Gastrocnemius medialis (tissue), 4 donors: ENCODE measurements around the gene N4BP2.
"Not testable (repeated sequence)": the region's sequence is repeated elsewhere in the genome, so short reads cannot be mapped to it uniquely, and the experiment has no call there.

Experiments used
- CTCF ChIP-seq, 5 experiments: fragments of 450-650 bp in 3 of 5; fragments of 200-600 bp in 2 of 5; sonication (generic) in 2 of 5; IDR thresholded peaks in 4 of 5; conservative IDR thresholded peaks in 1 of 5; 1 replicate in 4 of 5; 2 replicates in 1 of 5; pipeline ENCODE4 v1.5.1; 2016 to 2019; ENCODE audit warnings: antibody characterized with exemption in 5 of 5, mild to moderate bottlenecking in 3 of 5, moderate library complexity in 3 of 5
- POLR2A ChIP-seq, 2 donors: fragments of 450-650 bp; IDR thresholded peaks; one replicate each; pipeline ENCODE4 v1.6.1; 2017; ENCODE audit warnings: antibody characterized with exemption in 2 of 2, mild to moderate bottlenecking in 2 of 2, moderate library complexity in 2 of 2

GRCh38 chr4:40024049-40024448, 32.6 kb upstream of the N4BP2 start:
- TF ChIP-seq POLR2A (IDR thresholded peaks at IDR 0.05); CTCF (IDR thresholded peaks at IDR 0.05 in 4 of 5, conservative IDR thresholded peaks at IDR 0.05 in 1 of 5): not testable (repeated sequence)
